HG03196 (cell line): ENCODE measurements around the gene TENT4B.

ENCODE experiments used
- ATAC-seq: cut with Tn5 transposase; IDR thresholded peaks from one replicate; pipeline ENCODE4 v1.9.1; 2021; ENCODE audit not compliant: unreplicated experiment

Gene TENT4B

DNA sequence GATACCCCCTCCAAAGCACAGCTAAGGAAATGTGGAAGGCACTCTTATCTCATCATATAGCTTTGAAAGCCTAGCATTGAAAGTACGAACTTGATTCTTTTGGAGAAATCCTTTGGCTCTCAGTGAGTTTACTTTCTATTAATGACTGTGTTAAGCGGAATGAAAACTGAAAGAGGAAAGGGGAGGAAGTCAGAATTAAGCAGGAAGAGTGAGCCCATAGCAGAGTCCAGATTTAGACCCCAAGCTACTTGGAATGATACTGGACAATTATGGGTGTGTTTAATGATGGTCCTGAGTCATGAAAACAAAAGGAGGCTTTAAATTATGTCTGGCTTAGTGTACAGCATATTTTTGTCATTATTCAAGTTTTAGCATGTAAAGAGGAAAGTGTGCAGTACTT lies 42.2 kb downstream of the TENT4B start:
- no peak for ATAC-seq

DNA sequence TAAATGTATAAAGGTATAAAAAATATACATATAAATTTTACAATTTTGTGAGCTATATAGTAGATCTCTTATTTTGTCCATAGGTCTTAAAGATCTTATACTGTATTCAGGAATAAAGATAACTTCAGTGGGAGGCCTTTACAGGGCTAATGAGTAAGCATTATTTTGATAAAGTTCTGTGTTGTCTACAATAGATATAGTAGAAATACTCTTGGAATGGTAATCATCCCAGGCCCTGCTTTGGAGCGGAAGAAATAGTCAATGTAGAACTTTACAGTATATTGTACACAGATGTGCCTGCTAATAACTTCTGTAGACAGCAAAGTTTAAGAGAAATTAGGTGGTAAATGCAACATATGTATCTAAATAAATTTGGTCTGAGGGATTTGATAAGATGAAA lies 42.6 kb downstream of the TENT4B start:
- no peak for ATAC-seq

DNA sequence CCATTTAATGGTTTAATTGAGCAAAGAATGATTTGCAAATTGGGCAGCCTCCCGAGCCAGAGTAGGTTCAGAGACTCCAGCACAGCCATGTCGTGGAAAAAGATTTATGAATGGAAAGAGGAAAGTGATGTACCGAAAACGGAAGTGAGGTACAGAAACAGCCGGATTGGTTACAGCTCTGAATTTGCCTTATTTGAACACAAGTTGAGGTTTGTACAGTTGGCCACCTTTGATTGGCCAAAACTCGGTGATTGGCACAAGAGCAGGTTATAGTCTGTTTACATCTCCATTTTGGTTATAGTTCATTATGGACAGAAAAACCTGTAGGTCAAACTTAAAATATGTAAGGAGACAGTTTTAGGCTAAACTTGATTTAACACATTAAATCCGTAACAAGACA lies 44.5 kb downstream of the TENT4B start:
- no peak for ATAC-seq

DNA sequence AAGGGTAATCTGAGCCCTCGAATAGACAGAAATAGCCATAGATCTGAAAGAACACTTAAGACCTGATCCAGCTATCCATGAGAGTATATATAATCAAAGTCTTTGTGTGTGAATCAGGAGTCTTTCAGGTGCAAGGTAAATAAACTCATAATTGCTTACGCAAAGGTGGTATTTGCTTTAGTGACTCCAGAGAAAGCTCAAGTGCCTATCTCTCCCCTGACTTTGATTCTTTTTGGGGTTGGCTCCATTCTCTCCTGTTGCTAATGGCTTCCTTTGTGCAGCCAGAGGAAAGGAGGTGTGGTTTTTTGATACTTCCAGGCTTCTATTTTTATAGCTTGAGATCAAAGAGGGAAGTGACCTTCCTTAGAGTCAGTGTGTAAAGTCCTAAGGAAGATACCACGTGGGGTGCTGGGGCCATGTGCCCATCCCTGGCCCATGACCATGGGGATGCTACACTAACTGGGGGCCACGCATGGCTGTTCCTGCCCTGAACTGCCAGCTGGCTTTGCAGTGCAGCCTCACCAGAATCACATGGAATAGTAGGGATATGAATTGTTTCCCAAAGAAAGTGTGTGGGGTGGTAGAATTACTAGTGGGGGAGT lies 45.8 kb downstream of the TENT4B start:
- no peak for ATAC-seq

DNA sequence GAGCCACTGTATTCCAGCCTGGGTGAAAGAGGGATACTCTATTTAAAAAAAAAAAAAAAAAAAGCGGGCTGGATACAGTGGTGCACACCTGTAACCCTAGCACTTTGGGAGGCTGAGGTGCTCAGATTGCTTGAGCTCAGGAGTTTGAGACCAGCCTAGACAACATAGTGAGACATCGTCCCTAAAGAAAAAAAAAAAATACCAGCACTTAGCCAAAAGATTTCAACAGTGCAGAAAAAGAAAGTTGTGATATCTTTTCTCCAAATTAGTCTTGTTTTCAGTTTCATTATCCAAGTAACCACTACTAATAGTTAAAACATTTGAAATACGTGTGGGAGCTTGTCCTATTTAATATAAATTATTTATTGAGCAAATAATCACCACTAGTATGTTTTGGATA lies 48.7 kb downstream of the TENT4B start:
- ATAC-seq, result no peak

DNA sequence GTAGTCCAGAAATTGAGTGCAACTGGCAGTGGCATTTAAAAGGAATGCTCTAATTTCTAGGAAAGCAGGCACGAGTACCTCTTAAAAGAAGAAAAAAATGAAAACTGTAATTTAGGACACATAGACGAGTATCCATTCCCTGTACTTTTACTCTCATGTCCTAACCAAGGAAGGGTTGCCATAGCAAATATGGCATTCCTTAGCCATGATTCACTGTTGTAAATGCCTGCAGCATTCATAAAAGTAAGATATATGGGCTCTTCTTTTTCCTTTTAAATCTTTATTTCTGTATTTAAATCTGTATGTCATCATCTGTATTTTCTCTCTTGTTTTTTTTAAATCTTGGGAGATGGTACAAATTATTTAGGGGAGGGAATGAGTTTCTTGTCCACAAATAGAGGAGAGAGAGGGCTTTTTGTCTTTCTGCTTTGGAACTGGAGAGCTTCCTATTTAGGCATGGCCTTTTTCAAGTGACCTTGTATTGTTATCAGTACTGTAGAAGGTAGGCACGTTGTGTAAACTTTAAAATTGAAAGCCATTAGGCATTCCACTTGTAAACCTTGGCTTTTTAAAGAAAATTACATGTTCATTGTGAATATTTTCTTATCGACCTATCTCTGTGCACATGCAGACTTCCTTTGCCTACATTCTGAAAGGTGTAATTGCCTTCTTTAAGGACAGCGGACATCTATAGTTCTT lies 50.0 kb downstream of the TENT4B start:
- no peak for ATAC-seq

DNA sequence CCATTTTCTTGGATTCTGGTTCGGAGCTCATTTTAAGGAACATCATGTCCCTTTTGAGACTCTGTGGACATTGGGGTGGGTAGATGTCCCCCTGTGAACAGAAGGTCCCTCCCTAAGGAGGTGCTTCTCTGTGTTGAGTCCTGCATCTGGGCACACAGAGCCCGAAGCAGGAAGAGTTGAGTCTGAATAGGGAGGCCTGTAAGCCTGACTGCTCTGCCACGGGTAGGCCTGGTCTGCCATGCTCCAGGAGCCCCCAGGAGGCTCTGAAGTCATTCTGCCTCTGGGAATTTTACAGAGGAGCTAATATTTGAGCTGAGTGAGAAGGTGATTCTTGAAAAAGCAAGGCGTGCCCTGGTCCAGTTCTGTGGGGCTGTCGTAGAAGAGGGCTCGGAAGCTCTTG lies 50.6 kb downstream of the TENT4B start:
- ATAC-seq, result no peak

DNA sequence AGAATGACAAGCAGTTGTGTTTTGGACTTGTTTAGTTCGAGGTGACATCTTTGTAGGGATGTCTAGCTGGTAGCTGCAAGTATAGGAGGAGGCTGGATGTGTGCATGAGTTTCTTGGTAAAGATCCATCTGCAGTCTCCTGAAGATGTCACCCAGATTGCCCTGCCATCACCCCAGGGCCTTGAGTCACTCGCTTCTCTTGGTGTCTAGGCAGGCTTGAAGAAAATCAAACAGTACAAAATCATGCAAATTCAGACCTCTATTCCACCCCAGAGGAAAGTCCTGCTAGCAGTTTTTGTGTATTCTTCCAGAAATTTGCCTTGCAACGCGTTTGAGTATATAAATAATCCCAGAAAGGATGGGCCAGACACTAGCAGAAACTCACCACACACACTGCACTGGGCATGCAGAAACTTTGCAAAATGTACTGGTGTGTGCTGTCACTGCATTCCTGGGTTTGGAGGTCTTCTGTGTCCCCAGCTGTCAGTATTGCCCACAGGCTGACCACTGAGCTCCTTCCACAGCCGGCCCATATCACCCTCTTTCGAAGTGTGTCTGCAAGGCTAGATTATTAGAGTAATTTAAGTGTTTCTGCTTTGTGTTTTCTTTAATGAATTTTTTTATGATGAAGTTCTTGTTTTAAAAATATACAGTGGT lies 51.5 kb downstream of the TENT4B start:
- ATAC-seq, result no peak

DNA sequence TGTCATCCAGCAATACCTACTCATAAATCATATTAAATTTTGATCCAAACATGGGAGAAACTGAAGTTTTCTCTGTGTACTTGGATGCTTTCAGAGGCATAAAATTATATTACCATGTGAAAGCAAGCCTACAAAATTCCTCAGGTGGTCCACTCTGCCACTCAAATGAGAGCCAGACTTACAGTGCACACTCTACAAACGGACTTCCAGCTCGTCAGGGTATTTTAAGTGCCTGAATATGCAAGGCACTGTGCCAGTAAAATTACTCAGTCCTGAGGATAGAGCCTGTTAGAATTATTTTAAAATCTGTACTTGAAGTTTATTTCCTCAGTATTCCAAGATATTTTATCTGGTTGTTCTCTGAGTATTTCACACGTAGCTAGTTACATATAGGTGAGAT lies 54.5 kb downstream of the TENT4B start:
- ATAC-seq, result no peak

DNA sequence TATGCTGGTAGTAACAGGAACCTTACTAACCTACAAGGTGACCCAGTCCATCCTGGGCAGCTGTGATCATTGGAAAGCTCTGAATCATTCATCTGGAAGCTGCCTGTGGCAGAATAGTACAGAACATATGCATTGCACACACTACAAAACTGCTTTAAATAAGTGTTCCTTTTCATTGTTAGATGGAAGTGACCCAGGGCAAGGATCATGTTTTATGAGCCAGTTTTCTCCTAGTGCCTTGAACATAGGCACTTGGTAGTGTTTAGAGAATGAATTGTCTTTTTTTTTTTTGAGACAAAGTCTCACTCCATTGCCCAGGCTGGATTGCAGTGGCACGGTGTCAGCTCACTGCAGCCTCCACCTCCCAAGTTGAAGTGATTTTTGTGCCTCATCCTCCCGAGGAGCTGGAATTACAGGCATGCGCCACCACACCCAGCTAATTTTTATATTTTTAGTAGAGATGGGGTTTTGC lies 55.4 kb downstream of the TENT4B start:
- ATAC-seq, result no peak

DNA sequence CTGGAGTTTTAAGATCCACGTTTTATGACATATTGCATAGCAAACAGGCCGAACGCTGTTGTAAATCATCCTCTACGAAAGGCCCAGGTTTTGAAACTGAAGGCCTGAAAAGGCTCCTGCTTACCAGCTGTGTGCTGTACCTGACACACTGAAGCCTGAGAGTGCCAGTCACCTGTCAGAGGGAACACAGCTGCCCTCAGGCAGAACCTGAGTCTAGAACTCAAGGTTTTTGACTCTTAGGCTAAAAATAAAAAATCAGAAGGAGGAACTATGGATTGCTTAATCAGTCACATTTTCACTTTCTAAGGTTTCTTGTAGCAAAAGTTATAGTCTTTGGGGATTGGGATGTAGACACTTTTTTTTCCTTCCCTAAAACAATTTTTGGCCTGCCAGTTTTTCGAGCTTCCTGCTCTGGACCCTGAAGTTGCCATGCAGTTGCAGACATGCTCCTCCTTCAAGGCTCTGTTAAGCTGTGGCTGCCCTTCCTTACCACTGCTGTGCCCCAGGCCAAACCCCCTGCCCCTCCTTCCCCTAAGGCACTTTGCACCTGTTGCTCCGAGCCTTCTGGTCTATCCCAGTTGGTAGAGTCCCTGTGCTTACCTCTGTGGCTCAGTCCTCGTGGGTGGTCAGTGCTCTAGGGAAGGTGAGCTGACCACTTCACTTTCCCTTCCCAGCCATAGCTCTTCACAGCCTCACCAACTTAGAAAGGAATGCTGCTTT lies 56.6 kb downstream of the TENT4B start:
- ATAC-seq, result no peak

DNA sequence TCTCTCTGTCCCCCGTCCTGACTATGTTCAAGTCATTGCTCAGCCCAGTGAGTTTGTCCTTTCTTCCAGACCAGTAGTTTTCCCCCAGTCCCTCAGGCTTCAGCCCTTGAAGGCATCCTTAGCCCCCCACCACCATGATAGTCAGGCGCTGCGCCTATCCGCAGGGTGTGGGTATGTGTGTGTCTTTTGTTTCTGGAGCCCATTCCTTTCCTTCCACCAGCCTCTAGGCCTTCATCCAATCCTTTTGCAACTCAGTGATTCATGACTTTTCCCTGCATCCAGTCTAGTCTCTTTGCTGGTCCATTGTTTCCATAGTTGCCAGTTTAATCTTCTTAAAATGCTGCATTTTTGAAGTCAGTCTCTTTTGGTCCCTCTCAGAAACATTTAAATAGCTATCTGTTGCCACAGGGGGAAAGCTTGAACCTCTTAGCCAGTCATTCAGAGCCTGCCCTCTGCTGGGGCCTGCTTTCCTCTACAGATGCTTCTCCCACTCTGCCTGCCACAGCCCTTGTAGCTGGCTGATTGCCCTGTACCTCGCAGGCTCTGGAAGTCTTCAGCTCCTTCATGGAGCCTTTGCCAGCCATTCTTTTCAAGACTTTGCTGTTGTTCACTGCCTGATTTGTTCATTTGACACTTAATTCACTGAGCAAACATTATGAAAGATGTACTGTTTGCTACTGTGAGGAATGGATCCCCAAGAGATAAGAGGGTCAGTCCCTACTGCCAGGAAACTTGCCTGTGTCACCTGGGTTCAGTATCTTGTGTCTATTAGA lies 57.3 kb downstream of the TENT4B start:
- ATAC-seq, result peak; percentile 86

DNA sequence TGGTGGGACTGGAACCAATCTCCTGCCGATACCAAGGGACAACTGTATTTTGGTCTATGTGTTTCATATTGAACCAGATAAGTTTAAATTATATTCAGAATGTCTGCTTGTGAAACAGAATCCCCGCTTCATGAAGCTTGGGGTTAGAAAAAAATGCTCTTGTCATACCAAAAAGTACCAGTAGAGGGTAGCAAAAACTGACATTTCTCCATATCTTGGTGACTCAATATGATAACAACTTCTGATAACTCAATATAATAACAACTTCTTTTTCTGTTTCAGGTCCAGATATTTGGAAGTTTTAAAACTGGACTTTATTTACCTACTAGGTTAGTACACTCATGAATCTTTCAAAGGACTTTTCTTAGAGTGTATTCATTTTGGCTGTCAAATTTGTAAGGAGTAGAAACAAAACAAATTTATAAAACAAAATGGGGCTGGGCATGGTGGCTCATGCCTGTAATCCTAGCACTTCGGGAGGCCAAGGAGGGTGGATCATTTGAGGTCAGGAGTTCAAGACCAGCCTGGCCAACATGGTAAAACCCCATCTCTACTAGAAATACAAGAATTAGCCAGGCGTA lies 60.9 kb downstream of the TENT4B start:
- no peak for ATAC-seq

DNA sequence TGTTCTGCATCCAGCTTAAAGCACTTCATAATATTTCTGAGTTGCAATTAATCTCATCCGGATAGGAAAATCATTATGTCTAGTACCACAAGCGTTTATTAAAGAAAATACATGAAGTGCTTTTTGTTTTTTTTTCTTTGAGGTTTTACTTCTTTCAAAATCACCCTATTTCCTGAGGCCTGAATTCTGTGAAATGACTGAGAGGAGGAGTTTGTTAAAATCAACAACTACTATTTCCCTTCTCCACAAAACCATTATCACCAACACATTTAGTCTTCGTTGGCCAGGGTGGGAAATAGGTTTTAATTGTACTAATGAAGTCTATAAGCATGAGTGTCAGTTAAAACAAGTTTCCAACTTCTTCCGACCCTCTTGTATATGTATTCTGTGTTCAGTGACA lies 62.6 kb downstream of the TENT4B start:
- no peak for ATAC-seq

DNA sequence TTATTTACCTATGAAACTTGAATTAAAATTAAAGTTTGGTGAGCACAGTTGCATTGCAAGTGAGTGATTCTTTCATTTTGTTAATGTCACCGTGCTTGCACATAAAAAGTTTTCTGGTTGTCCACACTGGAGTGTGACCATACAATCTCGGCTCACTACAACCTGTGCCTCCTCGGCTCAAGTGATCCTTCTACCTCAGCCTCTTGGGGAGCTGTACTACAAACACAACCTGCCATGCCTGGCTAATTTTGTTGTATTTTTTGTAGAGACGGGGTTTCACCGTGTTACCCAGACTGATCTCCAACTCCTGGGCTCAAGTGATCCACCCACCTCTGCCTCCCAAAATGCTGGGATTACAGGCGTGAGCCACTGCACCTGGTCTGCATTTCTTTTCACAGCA lies 63.1 kb downstream of the TENT4B start:
- ATAC-seq, result no peak

DNA sequence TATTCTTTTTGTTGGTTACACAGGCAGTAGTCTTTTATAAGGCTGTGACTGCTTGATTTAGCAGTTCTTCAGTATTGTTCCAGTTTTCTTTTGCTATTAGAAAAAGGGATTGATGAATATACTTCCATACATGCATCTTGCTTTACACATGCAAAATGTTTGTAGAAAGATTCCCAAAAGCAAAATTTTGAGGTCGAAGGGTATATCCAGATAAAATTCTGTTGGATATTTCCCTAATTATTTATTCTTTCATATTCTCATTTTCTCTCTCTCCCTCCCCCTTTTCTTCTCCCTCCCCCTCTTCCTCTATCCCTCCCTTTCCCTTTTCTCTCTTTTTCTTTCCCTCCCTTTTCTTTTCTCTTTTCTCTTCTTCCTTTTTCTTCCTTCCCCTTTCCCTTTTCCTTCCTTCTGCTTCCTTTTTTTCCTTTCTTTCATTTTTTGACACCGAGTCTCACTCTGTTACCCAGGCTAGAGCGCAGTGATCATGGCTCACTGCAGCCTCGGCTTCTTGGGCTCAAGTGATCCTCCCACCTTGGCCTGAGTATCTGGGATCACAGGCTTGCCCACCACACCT lies 66.4 kb downstream of the TENT4B start:
- ATAC-seq, result no peak

DNA sequence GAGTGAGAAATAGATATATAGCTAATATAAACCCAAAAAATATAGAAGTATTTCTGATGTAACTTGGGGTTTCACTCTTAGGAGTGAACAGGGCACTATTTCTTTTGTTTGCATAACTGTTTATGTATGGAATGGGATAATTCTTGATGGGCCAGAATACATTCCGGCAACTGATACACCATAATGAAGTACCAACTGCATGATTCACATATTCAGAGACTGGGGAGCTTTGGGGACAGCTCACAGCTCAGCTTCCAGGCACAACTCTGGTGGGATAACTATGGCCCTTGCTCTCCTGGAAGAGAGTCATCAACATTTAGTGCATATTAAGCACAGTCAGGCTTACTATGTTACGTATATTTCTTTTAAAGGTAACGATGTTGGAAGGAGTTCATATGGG lies 71.2 kb downstream of the TENT4B start:
- no peak for ATAC-seq

DNA sequence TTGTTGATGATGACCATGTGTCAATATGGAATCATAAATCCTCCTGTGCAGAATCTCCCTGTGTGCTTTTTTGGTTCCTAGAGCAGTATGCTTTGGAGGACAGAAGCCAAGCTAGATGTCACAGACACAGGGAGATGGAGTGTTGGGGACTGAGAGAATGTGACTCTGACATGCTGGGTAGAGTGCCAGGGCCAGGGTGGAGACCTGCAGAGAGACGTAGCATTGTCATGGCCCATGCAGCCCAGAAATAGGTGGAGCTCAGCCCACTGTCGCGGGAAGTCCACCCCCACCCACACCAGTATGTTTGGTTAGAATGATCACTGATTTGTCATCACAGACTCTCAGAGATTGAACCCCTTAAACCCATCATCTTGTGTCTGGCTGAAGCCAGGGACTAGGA lies 74.0 kb downstream of the TENT4B start:
- ATAC-seq, result no peak

DNA sequence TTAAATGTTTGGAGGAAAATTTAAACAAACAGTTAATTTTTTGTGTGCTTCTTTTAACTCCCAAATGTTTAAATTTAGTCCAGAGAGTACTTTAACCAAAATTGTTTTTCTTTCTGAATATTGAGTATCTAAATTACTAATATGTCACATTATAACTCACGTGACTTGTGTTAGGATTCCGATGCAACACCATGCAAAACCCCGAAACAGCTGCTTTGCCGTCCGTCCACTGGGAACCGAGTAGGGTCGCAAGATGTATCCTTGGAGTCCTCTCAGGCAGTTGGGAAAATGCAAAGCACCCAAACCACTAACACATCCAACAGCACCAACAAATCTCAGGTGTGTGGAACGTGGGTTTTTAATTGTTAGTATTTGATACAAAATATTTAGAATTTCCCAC lies 74.6 kb downstream of the TENT4B start:
- ATAC-seq, result no peak

DNA sequence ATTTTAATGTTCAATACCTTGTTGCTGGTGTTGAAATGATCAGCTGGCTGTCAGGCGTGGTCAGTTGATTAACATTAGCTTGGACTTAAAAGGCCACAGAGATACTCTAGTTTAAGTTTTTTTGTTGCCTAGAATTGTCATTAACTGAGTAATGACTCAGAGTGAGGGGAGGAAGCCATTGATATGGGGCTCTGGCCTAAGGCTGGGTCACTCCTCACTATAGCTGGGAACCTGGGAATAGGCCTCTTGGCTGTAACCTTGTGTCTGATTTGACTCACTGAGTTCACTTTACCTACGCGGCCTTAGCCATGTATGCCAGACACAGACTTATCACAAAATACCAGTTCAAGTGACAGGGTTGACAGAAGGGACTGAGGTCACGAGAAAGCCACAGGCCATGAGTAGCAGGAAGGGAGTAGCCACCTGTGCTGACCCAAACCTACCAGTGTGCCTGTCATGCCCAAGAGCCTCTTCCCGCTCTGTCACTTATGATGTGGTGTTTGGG lies 75.3 kb downstream of the TENT4B start:
- ATAC-seq, result no peak
